ENCODE data around the gene LAMB1. TPM values are rescaled to one million over a fixed set of nuclear protein-coding genes. Genes with fewer than 3 reads are reported as not detected.

Gene LAMB1
- total RNA-seq, 1 donor from 2014 or later: 60.0 TPM

DNA sequence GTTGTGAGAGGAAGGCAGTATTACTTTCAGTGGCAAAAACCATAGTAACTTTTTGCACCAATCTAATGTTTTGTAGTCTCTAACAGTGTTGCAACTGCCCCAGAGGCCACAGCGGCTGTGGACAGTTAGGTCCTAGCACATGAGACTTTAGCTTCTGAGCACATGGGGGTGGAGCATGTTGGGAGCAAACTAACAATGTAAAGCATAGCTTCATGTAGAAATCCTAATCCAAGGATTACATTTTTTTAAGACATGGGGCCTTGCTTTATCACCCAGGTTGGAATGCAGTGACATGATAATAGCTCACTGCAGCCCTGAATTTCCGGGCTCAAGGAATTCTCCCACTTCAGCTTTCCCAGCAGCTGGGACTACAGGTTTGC, 49.0 kb downstream of the LAMB1 start:
- Histone ChIP-seq H3K4me3 (no peak overlapping the region), H3K36me3 (peaks cover 89% of the 10 kb centered on the region), H3K27ac (replicated peaks) (peak overlapping the region; percentile 1), H3K27me3 (ENCODE audit: low read depth) (no peaks in the 10 kb centered on the region), H3K4me1 (peaks cover 58% of the 10 kb centered on the region), H3K9me3 (replicated peaks) (no peaks in the 10 kb centered on the region)
- TF ChIP-seq, protein P1, sequence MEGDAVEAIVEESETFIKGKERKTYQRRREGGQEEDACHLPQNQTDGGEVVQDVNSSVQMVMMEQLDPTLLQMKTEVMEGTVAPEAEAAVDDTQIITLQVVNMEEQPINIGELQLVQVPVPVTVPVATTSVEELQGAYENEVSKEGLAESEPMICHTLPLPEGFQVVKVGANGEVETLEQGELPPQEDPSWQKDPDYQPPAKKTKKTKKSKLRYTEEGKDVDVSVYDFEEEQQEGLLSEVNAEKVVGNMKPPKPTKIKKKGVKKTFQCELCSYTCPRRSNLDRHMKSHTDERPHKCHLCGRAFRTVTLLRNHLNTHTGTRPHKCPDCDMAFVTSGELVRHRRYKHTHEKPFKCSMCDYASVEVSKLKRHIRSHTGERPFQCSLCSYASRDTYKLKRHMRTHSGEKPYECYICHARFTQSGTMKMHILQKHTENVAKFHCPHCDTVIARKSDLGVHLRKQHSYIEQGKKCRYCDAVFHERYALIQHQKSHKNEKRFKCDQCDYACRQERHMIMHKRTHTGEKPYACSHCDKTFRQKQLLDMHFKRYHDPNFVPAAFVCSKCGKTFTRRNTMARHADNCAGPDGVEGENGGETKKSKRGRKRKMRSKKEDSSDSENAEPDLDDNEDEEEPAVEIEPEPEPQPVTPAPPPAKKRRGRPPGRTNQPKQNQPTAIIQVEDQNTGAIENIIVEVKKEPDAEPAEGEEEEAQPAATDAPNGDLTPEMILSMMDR (IDR thresholded peaks at IDR 0.05; ENCODE audit: borderline replicate concordance): no peak
- no peak for DNase-seq
- intact Hi-C loops (cut with micrococcal nuclease): no loop called here

DNA sequence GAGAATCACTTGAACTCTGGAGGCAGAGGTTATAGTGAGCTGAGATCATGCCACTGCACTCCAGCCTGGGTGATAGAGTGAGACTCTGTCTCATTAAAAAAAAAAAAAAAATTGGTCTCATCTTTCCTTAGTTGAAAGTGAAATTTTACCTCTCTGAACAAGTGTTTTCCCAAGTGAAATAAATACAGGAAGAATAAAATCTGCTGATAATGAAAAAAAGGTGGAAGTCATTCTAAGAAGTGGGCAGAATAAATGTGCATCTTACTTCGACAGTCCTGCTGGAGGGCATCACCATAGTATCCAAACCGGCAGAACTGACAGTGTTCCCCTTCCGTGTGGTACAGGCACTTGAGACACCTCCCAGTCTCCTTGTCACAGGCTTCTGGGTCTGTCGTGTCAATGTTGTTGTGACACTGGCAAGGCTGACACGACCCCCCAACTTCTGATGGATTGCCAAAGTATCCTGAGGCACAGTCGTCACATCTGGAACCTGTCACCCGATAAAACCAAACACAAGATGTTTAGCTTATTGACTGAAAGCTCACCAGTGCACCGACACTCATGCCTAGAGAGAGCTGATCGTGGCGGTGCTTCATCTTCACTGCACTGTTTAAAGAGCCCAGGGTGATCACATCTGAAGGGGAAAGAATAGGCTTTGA, 49.6 kb downstream of the LAMB1 start:
- no peak for DNase-seq
- intact Hi-C loops (cut with micrococcal nuclease): no loop called here
- Histone ChIP-seq H3K9me3 (replicated peaks) (no peaks in the 10 kb centered on the region), H3K4me1 (peaks cover 57% of the 10 kb centered on the region), H3K36me3 (peaks cover 90% of the 10 kb centered on the region), H3K27me3 (ENCODE audit: low read depth) (no peaks in the 10 kb centered on the region), H3K4me3 (no peak overlapping the region), H3K27ac (replicated peaks) (peak overlapping the region; percentile 1)
- TF ChIP-seq, protein P1 (IDR thresholded peaks at IDR 0.05; ENCODE audit: borderline replicate concordance): no peak

DNA sequence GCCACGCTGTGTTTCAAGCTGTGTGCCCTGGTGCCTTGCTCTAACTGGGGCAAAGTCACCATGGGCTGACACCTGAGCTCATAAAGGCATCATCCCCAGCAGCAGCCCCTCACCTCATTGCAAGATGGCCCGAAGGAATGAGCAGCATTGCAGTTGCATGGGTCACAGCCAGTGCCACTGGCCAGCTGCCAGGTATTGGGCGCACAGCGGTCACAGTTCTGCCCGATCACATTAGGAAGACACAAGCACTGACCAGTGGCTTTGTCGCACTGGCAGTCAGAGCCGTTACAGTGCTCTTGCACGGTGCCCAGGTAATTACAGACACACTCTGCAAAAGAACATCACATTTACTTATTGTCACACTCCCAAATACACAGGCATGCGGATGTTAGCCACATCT, 51.1 kb downstream of the LAMB1 start:
- Histone ChIP-seq H3K4me3 (no peak overlapping the region), H3K36me3 (peaks cover 97% of the 10 kb centered on the region), H3K27ac (replicated peaks) (peak overlapping the region; percentile 1), H3K9me3 (replicated peaks) (no peaks in the 10 kb centered on the region), H3K4me1 (peaks cover 51% of the 10 kb centered on the region), H3K27me3 (ENCODE audit: low read depth) (no peaks in the 10 kb centered on the region)
- no peak for DNase-seq
- TF ChIP-seq, protein P1 (IDR thresholded peaks at IDR 0.05; ENCODE audit: borderline replicate concordance): no peak
- intact Hi-C loops (cut with micrococcal nuclease): no loop called here

DNA sequence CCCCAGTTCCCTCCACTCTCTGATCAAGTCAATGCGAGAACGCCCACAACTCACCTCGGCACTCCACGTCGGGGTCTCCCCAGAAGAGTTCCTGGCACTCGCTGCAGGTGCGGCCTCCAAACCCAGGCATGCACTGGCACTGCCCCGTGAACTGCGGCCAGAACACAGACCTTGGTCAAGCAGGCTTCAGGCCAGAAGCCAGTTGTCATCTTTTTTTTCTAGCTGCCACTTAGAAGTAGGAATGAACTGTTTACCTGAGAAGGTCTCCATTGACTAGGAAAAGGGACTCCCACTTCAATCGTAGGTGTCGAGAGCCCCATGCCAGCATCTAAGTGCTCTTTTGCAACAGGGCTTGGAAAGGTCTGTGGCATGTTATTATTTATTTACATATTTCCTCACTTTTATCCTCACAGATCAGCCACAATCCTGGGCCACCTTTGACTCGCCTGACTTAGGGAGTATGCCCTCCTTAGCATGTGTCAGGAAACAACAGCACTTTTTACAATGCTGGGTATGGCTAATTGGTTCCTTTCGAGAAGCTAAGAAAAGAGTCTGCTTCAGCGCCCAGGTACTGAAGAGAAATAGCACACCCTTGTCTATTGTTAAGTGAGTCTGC, 51.7 kb downstream of the LAMB1 start:
- no peaks in the 10 kb centered on the region for H3K9me3 ChIP-seq (replicated peaks)
- no peaks in the 10 kb centered on the region for H3K27me3 ChIP-seq (ENCODE audit: low read depth)
- peaks cover 51% of the 10 kb centered on the region for H3K4me1 ChIP-seq
- TF ChIP-seq, protein P1 (IDR thresholded peaks at IDR 0.05; ENCODE audit: borderline replicate concordance): no peak
- H3K36me3 ChIP-seq: peaks cover 93% of the 10 kb centered on the region
- intact Hi-C loops (cut with micrococcal nuclease): no loop called here
- no peak for DNase-seq
- no peak overlapping the region for H3K27ac ChIP-seq (replicated peaks)
- H3K4me3 ChIP-seq: no peak overlapping the region

DNA sequence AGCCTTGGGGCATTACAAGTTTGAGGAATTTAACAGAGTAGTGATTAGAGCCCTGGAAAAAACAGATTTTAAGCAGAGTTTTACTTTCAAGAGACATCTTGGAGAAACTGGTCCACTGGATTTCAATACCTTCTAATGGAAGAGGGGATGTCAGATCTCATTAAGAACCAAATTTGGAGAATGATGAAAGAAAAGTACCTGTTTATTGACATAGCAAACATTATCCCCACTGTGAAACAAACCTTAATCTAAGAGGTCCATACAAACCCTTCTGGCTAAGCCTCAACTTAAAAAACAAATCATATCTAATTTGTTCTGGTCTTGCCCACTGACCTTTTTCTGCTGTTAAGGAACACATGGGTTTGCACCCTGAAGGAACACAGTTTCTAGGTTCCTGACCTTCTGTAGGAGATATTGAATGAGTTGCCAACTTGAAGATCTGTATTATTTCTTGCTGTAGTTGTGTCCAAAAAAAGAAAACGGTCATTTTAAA, 53.5 kb downstream of the LAMB1 start:
- TF ChIP-seq, protein P1 (IDR thresholded peaks at IDR 0.05; ENCODE audit: borderline replicate concordance): no peak
- Histone ChIP-seq H3K36me3 (peaks cover 75% of the 10 kb centered on the region), H3K27me3 (ENCODE audit: low read depth) (no peaks in the 10 kb centered on the region), H3K4me3 (no peak overlapping the region), H3K9me3 (replicated peaks) (no peaks in the 10 kb centered on the region), H3K27ac (replicated peaks) (peak overlapping the region; percentile 59), H3K4me1 (peaks cover 69% of the 10 kb centered on the region)
- intact Hi-C loops (cut with micrococcal nuclease): no loop called here
- DNase-seq: no peak

All from left ventricle myocardium inferior (tissue), 1 donor.